Renal cortical epithelial cell (primary cell): ENCODE results near the gene RIPOR3. TPM values are rescaled to one million over a fixed set of nuclear protein-coding genes. Genes with fewer than 3 reads are reported as not detected.
"Not testable (repeated sequence)": the region's sequence is repeated elsewhere in the genome, so short reads cannot be mapped to it uniquely, and the experiment has no call there.

ENCODE experiments used
- DNase-seq: peaks from one replicate; pipeline ENCODE4 v3.0.0-alpha.2; 2011; ENCODE audit warnings: low read depth
- total RNA-seq: library from RNA; depleted of rRNA; stranded (reverse); fragments of >200 nt; gene quantifications from 2 replicates; pipeline ENCODE4 v1.2.3, GENCODE V29; 2014

Gene RIPOR3
- total RNA-seq, 1 donor from 2014 or later, result 0.65 TPM

- DNase-seq, result no peak
Observed at GRCh38 chr20:50704971-50705370, 13.6 kb upstream of the RIPOR3 start.

DNA sequence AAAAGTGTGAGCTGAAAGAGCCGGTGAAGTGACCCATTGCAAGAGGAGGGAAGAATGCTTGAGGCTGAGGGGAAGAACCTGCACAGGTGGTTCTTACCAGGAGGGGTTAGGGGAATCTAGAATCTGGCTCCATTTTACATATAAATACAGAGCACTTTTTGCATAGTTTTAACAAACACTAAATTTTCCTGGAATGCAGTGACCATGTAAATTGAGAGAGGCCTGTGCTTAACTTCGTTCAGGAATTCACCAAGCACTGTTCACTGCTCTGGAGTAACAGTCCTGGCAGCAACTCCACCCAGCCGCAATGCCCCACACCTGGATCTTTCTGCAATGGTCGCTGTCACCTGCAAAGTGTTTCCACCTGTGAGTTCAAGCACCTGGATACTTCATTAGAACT is 13.2 kb upstream of the RIPOR3 start:
- no peak for DNase-seq

DNA sequence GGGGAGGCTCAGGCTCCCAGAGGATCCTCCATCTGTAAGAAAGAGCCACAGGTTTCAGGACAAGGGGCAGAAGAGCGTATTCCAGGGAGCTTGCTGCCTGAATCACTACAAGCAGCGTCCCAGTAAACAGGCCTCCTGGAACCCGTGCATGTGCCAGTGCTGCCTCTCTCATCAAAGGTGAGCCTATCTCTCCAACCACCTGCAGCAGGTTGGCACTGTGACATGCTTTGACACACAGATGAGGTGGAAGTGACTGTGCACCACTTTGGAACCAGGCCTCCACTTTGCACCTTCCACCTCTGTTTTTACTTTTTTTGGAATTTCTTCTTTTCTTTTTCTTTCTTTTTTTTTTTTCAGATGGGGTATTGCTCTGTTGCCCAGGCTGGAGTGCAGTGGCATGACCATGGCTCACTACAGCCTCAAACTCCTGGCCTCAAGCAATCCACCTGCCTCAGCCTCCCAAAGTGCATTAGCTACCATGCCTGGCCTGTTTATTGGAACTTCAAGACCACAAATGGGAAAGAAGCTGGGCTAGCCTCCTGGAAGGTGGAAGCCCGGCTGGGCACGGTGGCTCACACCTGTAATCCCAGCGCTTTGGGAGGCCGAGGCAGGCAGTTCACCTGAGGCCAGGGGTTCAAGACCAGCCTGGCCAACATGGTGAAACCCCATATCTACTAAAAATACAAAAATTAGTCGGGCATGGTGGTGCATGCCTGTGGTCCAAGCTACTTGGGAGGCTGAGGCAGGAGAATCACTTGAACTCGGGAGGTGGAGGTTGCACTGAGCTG is 12.5 kb upstream of the RIPOR3 start:
- DNase-seq, result not testable (repeated sequence)

GRCh38 chr20:50701041-50701963 is 10.0 kb upstream of the RIPOR3 start:
- no peak for DNase-seq

- no peak for DNase-seq
Observed at GRCh38 chr20:50699688-50700087, 8.3 kb upstream of the RIPOR3 start.

GRCh38 chr20:50698255-50698654 is 6.9 kb upstream of the RIPOR3 start:
- not testable (repeated sequence) for DNase-seq

- DNase-seq, result no peak
Observed at GRCh38 chr20:50695135-50695872, 4.0 kb upstream of the RIPOR3 start.

DNA sequence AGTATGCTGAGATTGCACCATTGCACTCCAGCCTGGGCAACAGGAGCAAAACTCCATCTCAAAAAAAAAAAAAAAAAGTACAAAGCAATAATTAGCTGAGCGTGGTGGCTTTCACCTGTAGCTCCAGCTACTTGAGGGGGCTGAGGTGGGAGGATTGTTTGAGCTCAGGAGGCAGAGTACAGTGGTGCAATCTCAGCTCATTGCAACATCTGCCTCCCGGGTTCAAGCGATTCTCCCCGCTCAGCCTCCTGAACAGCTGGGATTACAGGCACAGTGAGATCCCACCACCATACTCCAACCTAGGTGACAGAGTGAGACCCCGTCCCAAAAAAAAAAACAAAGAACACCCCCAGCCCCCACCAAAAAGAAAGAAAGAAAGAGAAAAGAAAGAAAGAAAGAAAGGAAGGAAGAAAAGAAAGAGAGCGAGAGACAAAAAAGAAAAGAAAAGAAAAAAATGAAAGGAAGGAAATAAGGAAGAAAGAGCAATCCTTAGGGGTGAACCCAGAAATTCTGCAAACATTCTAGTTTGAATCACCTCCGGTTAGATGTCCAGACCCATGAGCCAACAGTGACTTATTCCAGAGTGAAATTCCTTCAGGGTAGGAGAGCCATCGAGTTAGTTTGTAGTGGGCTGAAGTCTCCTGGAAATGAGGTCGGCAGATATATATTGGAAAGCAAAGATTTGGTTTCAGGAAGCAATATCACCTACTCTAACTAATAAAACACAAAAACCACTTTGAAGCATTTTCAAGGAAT is 3.2 kb upstream of the RIPOR3 start:
- peak; percentile 48 for DNase-seq

DNA sequence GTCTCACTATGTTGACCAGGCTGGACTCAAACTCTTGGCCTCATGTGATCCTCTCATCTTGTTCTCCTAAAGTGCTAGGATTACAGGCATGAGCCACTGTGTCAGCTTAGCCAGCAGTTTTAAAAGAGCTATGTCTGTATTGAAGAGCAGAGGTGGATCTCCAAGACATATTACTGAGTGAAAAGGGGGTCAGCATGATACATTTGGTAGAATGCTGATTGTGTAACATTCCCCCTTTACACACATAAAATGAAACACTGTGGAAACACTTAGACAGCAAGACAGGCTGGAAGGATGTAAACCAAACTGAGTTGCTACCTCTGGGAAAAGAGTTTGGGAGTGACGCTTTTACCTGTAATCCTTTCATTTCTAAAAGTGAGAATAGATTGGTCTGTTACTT is 1.7 kb upstream of the RIPOR3 start:
- no peak for DNase-seq

DNA sequence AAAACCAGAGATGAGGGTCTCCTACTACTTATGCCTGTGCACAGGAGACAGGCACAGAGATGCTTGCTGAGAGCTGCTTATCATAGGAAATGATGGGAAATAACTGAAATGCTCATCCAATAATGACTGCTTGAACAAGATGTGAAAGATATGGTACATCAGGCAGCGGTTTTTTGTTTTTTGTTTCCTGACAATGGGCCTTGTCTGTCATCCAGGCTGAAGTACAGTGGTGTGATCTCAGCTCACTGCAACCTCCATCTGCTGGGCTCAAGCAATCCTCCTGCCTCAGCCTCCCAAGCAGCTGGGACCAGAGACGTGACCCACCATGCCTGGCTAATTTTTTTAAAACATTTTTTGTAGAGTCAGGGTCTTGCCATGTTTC is 1.2 kb upstream of the RIPOR3 start:
- DNase-seq, result no peak

- DNase-seq, result peak; percentile 55
Observed at GRCh38 chr20:50691573-50692551, 520 bp upstream of the RIPOR3 start.

DNA sequence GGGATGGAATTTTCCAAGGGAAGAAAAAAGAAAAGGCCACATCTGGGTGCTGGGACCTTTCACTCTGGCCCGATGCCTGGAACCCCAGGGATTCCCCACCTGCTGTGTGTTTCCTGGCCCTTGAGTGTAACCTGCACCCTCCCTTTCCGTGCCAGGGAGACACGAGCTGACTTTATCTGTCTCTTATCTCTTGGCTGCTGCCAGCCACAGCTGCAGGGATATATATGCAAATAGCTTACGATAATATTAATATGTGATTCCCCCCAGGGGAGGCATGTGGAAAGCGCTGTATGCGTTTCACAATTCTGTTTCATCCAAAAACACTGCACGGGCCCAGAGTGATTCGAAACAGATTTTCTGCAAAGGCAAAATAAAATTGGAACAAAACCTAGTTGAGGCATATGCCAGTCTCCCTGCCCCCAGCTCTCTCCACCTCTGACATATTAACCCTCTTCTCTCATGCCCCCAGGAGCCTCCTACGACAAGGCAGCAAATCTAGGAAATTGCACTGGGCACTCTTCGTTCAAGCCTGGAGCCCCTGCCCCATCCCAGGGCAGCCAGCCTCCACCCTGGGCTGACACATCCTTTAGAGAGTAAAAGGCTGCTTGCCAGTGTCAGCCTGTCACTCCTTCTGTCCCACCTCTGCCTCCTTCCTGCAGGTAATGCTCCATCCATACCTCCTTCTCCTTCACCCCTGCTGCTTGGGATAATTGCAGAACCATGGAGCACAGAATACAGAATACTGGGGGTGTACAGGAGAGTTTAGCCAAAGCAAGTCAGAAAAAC is 1.3 kb downstream of the RIPOR3 start:
- no peak for DNase-seq

DNA sequence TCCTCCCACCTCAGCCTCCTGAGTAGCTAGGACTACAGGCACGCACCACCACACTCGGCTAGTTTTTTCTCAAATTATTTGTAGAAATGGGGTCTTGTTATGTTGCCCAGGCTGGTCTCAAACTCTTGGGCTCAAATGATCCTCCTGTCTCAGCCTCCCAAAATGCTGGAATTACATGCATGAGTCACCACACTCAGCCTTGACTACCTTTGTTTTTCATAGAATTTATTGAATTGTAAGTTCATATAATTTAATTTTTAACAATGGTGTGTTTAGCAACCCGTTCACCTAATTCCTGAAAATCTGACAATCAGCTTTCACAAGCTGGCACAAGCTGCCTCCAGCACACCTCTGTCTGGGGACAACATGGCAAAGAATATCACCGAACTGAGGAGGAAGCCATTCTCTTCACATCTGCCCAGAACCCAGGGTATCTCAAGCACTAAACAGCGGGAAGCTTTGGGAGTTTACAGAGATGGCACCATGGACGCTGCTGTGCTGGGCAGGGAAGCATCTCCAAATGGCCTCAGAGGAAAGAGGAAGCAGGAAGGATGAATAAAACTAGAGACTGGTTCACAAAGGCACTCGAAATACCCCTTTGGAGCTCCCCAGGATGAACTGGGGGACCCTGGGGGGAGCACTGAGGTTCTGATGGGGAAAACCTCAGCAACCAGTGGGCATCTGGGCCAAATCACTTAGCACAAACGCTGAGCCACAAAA is 2.9 kb downstream of the RIPOR3 start:
- no peak for DNase-seq

- no peak for DNase-seq
Observed at GRCh38 chr20:50686821-50687220, 4.5 kb downstream of the RIPOR3 start.

- DNase-seq, result no peak
Observed at GRCh38 chr20:50683570-50683969, 7.8 kb downstream of the RIPOR3 start.

DNA sequence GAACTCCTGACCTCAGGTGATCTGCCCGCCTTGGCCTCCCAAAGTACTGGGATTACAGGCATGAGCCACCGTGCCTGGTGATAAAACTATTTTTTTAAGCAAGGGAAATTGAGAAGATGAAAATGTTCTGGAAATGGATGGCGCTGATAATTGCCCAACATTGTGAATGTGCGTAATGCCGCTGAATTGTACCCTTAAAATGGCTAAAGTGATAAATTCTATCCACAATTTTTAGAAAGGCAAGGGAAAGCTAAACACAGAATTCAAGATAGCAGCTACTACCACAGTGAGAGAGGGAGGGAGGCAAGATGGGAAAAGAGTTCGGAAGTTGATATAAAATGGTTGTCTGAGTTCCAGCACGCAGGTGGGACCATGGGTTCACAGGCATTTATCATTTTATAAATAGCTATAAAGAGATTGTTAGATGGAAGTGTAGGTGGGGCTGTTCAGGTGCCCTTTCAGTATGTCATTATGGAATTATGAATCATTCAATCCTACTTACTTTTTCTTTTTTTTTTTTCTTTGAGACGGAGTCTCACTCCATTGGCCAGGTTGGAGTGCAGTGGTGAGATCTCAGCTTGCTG is 8.3 kb downstream of the RIPOR3 start:
- no peak for DNase-seq

DNA sequence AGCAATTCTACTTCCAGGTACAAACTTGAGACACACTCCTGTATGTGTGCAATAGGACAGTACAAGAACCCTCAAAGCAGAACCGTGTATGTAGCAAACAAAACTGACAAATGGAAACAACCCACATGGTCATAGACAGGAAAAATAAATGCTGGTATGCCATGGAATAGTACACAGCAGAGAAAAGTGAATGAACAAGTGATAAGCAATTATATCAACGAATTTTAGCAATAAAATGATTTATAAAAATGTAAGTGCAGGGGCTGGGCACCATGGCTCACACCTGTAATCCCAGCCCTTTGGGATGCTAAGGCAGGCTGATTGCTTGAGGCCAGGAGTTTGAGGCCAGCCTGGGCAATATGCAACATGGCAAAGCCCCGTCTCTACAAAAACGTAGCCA is 9.3 kb downstream of the RIPOR3 start:
- no peak for DNase-seq

GRCh38 chr20:50681359-50682064 is 9.8 kb downstream of the RIPOR3 start:
- peak; percentile 59 for DNase-seq
